Measurements from ENCODE around the gene NLRP3. TPM values are rescaled to one million over a fixed set of nuclear protein-coding genes. Genes with fewer than 3 reads are reported as not detected.
"Not testable (repeated sequence)": the region's sequence is repeated elsewhere in the genome, so short reads cannot be mapped to it uniquely, and the experiment has no call there.

Gene NLRP3
- total and polyA plus RNA-seq, 4 donors: 1.3 to 27.9 (median 5.6) TPM

- DNase-seq (no peak), ATAC-seq (ENCODE audit: insufficient read depth, low FRiP score) (no peak)
- Histone ChIP-seq H3K27me3 (ENCODE audit: control insufficient read depth in 3 of 3, insufficient read depth in 3 of 3, low read length in 2 of 3) (peaks cover 0 to 4% (median 0%) of the 10 kb centered on the region in 3 donors), H3K27ac (ENCODE audit: low read depth in 1 of 2, low read length in 1 of 2) (no peak overlapping the region), H3K4me1 (ENCODE audit: control insufficient read depth in 5 of 5, insufficient read depth in 5 of 5, low read length in 5 of 5) (no peaks in the 10 kb centered on the region), H3K4me3 (no peak overlapping the region), H3K9me3 (ENCODE audit: control insufficient read depth in 4 of 4, insufficient read depth in 3 of 4, low read length in 3 of 4) (no peaks in the 10 kb centered on the region), H3K9ac (ENCODE audit: insufficient read depth in 1 of 2, low read length in 2 of 2) (no peak overlapping the region), H3K36me3 (ENCODE audit: control insufficient read depth in 4 of 4, insufficient read depth in 4 of 4, low read length in 4 of 4) (no peaks in the 10 kb centered on the region)
- 88 to 95% methylated on average over 16 of the region's 16 CpGs for WGBS, 2 donors
- no peak for TF ChIP-seq CTCF (IDR thresholded peaks at IDR 0.05; ENCODE audit: control extremely low read depth, extremely low read depth)
Observed at GRCh38 chr1:247371801-247372259, 44.1 kb upstream of the NLRP3 start.

- Histone ChIP-seq H3K4me3 (no peak overlapping the region), H3K27me3 (ENCODE audit: control insufficient read depth in 3 of 3, insufficient read depth in 3 of 3, low read length in 2 of 3) (peaks cover 0 to 4% (median 0%) of the 10 kb centered on the region in 3 donors), H3K9me3 (ENCODE audit: control insufficient read depth in 4 of 4, insufficient read depth in 3 of 4, low read length in 3 of 4) (peaks cover 0 to 2% (median 0%) of the 10 kb centered on the region in 4 donors), H3K9ac (ENCODE audit: insufficient read depth in 1 of 2, low read length in 2 of 2) (no peak overlapping the region), H3K36me3 (ENCODE audit: control insufficient read depth in 4 of 4, insufficient read depth in 4 of 4, low read length in 4 of 4) (no peaks in the 10 kb centered on the region), H3K4me1 (ENCODE audit: control insufficient read depth in 5 of 5, insufficient read depth in 5 of 5, low read length in 5 of 5) (no peaks in the 10 kb centered on the region), H3K27ac (ENCODE audit: low read depth in 1 of 2, low read length in 1 of 2) (no peak overlapping the region)
- 10 to 13% methylated on average over 26 of the region's 26 CpGs for WGBS, 2 donors
- peak; percentile 44 for ATAC-seq (ENCODE audit: insufficient read depth, low FRiP score)
- peak; percentile 53 to 57 (median 55) for DNase-seq
- TF ChIP-seq CTCF (IDR thresholded peaks at IDR 0.05; ENCODE audit: control extremely low read depth, extremely low read depth): peak; percentile 9
Observed at GRCh38 chr1:247373721-247374141, 42.2 kb upstream of the NLRP3 start.

- not testable (repeated sequence) for H3K9ac ChIP-seq (ENCODE audit: insufficient read depth in 1 of 2, low read length in 2 of 2); H3K36me3 ChIP-seq (ENCODE audit: control insufficient read depth in 4 of 4, insufficient read depth in 4 of 4, low read length in 4 of 4); H3K27ac ChIP-seq (ENCODE audit: low read depth in 1 of 2, low read length in 1 of 2); H3K9me3 ChIP-seq (ENCODE audit: control insufficient read depth in 4 of 4, insufficient read depth in 3 of 4, low read length in 3 of 4); H3K27me3 ChIP-seq (ENCODE audit: control insufficient read depth in 3 of 3, insufficient read depth in 3 of 3, low read length in 2 of 3); ATAC-seq (ENCODE audit: insufficient read depth, low FRiP score); H3K4me3 ChIP-seq; DNase-seq; H3K4me1 ChIP-seq (ENCODE audit: control insufficient read depth in 5 of 5, insufficient read depth in 5 of 5, low read length in 5 of 5)
- 83 to 84% methylated on average over 8 of the region's 8 CpGs for WGBS, 2 donors
Observed at GRCh38 chr1:247374651-247375334, 41.2 kb upstream of the NLRP3 start.

- no peaks in the 10 kb centered on the region for H3K36me3 ChIP-seq (ENCODE audit: control insufficient read depth in 4 of 4, insufficient read depth in 4 of 4, low read length in 4 of 4)
- DNase-seq (no peak), ATAC-seq (ENCODE audit: insufficient read depth, low FRiP score) (no peak)
- H3K4me1 ChIP-seq (ENCODE audit: control insufficient read depth in 5 of 5, insufficient read depth in 5 of 5, low read length in 5 of 5): no peaks in the 10 kb centered on the region
- H3K4me3 ChIP-seq: no peak overlapping the region
- no peak overlapping the region for H3K27ac ChIP-seq (ENCODE audit: low read depth in 1 of 2, low read length in 1 of 2)
- no peak for TF ChIP-seq CTCF (IDR thresholded peaks at IDR 0.05; ENCODE audit: control extremely low read depth, extremely low read depth)
- whole genome bisulfite sequencing, 2 donors: 85 to 86% methylated on average over 14 of the region's 14 CpGs
- no peak overlapping the region for H3K9ac ChIP-seq (ENCODE audit: insufficient read depth in 1 of 2, low read length in 2 of 2)
- H3K9me3 ChIP-seq (ENCODE audit: control insufficient read depth in 4 of 4, insufficient read depth in 3 of 4, low read length in 3 of 4): peaks cover 0 to 3% (median 0%) of the 10 kb centered on the region in 4 donors
- H3K27me3 ChIP-seq (ENCODE audit: control insufficient read depth in 3 of 3, insufficient read depth in 3 of 3, low read length in 2 of 3): peaks cover 0 to 4% (median 0%) of the 10 kb centered on the region in 3 donors
Observed at GRCh38 chr1:247375747-247376146, 40.2 kb upstream of the NLRP3 start.
